GM20000 (cell line): ENCODE measurements around the gene PIK3AP1.

Experiments
- DNase-seq: peaks from one replicate; pipeline ENCODE4 v3.0.0; 2012; ENCODE audit warnings: low spot score
- CTCF ChIP-seq: IDR thresholded peaks from 2 replicates; pipeline ENCODE4 v1.5.1; 2012; ENCODE audit warnings: mild to moderate bottlenecking, control low read depth; ENCODE audit errors: extremely low read depth, missing control alignments

Gene PIK3AP1

GRCh38 chr10:96609510-96609909 lies 110.8 kb downstream of the PIK3AP1 start:
- DNase-seq = no peak
- no peak for TF ChIP-seq CTCF

GRCh38 chr10:96608805-96609204 lies 111.5 kb downstream of the PIK3AP1 start:
- no peak for DNase-seq
- TF ChIP-seq CTCF = no peak

- TF ChIP-seq CTCF = no peak
- DNase-seq = no peak
Measured at GRCh38 chr10:96608262-96608661, 112.1 kb downstream of the PIK3AP1 start.

GRCh38 chr10:96606946-96607345 lies 113.4 kb downstream of the PIK3AP1 start:
- no peak for DNase-seq
- TF ChIP-seq CTCF = no peak

GRCh38 chr10:96606216-96606615 lies 114.1 kb downstream of the PIK3AP1 start:
- TF ChIP-seq CTCF = no peak
- DNase-seq = no peak

- TF ChIP-seq CTCF = no peak
Measured at GRCh38 chr10:96600337-96600736, 120.0 kb downstream of the PIK3AP1 start.

GRCh38 chr10:96598846-96599245 lies 121.5 kb downstream of the PIK3AP1 start:
- no peak for DNase-seq
- no peak for TF ChIP-seq CTCF

More at GRCh38 chr10:96600337-96600736, 120.0 kb downstream of the PIK3AP1 start:
- DNase-seq = no peak
